ENCODE data around the gene MGST1. TPM values are rescaled to one million over a fixed set of nuclear protein-coding genes. Genes with fewer than 3 reads are reported as not detected.
"Not testable (repeated sequence)": the region's sequence is repeated elsewhere in the genome, so short reads cannot be mapped to it uniquely, and the experiment has no call there.

The MGST1 gene
- total RNA-seq, 1 donor from 2014 or later: 13.6 TPM

DNA sequence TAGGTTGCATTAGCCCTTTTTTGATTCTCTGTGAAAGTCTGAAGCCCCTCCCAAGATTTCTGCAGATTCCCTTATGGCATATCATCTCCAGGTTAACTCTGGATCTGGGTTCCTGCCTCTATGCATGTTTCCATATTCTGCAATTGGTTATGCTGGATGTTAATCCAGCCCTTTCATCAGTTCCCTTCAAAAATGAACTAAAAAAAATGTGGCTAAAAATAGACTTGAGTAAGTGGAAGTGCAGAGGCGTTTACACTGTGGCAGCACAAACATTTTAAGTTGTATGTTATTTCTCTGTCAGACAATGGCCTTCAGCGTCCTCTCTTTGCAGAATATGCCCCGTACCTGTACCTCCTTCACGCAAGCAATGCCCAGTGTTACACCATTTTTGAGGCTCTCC is 11.4 kb downstream of the MGST1 start:
- DNase-seq: no peak

DNA sequence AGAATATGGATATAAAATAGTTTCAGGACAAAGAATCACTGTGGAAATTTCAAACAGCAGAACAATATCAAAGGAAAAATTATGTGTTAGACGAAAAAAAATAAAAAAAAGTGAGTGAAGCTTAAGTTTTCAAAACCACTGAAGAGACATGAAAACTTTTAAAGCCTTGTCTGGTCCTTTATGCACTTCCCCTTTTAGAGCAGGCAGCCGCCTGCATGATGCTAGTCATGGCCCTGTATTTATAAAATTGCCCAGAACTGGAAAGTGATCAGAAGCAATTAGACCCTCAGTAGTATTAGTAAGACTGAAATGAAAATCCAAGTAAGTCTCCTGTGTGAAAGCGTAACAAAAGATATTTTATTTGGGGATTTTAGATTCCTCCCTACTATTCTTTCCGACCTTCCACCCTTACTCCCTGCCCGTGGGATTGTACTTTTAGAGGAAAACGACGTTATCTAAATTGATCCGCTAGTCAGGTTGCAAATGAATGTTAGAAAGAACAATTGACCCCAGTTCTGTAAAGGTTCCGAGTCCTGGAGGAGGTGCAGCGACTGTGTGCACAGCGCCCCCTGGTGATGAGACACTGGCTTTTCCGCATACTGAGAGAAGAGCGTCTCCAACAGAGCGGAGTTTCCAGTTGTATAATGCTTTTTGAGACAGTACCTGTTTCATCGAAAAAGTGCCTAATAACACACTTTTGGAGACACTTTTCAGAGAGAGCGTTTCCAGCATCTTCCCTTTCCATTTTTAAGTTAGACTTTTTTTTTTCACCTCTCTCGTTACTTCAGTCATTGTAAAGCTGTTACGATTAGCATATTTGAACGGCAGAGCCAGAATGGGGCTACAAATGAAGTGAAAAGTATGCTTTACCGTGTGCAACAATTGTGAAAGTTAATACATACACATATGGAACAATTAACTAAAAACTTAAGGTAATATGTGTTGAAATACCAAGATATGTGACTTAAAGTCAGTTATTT is 12.4 kb downstream of the MGST1 start:
- DNase-seq: peak; percentile 63

DNA sequence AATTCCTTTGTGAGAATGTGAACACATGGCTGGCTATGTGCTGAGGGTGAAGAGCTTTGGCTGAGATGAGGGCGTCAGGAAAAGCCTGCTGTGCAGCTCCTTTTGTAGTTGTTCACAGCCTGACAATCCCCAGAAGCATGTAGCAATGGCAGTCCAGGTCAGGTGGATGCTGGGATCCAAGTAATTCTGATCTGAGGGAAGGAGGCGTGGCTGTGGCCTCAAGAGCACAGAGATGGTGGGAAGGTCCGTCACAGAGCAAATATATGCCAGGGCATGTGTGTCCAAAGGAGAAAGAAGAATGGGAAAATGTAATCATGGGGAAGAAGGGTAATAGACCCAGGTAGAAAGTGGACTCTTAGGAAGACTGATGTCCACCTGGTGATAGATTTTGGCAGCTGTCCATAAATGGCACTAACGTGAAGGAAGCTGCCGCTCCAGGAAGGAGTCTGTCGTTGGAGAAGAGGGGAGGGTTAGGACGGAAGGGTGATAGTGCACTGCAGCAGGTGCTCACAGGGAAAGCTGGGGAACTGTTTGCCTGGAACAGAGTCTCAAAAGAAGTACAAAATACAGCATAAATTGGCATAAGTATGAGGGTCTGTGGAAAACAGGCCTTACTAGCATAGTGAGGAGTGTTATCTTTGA is 13.8 kb downstream of the MGST1 start:
- DNase-seq: no peak

DNA sequence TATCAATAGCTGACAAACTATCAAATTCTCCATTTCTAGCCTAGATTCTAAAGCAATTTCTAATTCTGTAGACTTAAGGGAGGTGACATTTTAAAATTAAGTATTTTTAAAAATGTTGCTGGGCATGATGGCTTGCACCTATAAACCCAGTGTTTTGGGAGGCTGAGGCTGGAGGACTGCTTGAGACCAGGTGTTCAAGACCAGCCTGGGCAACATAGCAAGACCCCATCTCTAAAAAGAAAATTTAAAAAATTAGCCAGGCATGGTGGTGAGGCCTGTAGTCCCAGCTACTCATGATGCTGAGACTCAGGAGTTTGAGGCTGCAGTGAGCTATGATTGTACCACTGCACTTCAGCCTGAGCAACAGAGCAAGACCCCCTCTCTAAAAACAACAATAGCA is 15.1 kb downstream of the MGST1 start:
- DNase-seq: no peak

DNA sequence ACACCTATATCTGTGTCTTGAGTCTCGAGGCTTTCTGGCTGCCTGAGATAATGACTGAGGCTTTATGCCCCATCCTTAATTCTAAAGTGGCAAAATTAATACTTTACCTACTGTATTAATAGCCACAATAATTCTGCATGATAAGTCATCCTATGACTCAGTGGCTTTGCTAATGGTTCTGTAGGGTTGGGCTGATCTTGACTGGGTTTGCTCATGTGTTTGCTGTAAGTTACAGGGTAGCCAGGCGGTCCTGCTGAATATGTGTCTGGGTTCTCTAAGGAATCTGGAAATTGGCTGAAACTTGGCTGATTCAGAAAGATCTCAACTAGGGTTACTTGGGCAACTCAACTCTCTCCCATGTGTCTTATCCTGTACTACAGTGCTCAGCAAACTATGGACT is 21.7 kb downstream of the MGST1 start:
- DNase-seq: no peak

DNA sequence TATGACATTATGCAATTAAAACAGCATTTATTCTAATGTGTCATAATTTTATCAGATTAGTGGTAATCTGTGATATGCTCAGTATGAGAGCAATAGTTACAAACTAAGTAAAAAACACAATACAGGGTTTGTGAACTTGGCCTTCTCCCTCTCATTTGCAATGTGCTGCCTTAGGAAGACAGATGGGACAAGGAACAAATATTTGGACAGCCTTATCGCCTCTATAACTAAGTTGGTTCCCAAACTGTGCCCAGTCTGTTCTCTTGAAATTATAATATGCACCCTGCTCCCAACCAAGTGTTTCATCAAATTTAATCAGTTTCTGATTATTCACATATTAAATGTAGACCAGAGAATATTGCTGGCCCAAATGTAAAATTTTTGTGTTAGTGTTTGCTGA is 22.7 kb downstream of the MGST1 start:
- no peak for DNase-seq

DNA sequence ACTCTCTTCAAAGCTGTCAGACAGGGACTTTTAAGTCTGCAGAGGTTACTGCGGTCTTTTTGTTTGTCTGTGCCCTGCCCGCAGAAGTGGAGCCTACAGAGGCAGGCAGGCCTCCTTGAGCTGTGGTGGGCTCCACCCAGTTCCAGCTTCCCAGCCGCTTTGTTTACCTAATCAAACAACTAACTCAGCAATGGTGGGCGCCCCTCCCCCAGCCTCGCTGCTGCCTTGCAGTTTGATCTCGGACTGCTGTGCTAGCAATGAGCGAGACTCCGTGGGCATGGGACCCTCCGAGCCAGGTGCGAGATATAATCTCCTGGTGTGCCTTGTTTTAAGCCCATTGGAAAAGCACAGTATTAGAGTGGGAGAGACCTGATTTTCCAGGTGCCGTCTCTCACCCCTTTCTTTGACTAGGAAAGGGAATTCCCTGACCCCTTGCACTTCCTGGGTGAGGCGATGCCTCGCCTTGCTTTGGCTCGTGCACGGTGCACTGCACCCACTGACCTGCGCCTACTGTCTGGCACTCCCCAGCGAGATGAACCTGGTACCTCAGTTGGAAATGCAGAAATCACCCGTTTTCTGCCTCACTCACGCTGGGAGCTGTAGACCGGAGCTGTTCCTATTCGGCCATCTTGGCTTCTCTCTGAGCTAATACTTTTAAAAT is 35.3 kb downstream of the MGST1 start:
- not testable (repeated sequence) for DNase-seq

DNA sequence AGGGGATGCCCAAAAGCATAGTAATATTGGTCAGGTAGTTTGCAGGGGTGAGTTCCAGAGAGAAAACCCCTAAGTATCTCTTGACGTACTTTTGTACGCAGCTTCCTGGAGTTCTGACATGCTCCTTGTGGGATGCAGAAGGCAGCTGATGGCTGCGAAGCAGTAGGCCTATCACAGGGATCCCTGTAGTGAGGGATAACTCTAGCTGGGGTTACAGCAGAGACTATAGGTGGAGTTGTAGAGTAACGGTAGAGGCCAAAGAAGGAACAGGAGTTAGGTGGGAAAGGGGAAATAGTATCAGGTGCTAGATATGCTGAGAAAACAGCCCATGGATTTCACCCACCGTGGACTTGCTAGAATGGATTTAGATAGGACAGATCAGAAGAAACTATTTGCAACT is 37.3 kb downstream of the MGST1 start:
- DNase-seq: no peak

DNA sequence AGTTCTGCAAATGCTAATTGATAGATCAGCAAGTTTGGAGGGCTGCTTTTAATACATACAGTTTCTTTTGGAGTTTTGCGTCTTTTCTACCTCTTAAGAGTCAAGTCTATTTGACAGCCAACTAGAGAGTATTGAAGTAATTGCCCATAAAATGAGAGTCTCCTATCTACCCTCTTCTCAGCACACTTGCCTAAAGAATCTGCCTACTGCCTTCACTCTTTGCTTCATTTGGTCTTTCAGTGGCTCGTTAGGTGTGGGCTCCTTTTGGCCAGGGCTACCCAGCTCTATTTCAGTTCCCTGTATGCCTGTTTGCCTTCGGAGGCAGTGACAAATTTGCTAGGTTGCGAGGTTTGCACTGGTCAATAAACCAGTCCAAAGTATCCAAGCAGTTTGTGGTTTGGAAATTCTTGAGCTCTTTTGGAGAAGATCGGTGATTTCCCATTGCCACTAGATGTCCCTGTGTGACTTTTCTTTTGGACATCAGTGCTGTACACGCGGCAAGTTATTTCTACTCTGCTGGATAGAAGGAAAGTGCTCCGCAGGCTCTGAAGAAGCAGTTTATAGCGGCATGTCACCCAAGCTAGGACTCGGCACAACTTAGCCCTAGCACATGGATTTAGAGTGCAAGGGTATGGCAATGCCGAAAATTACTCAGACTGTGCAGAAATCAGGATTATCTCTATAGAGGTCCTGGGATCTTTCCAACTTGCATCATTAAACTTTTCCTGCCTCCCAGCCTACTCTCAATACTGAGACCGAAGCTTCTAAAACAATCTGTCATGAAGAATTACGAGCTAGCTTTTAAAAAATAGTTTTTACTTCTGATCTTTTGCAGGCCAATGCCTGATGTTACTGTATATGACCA is 38.6 kb downstream of the MGST1 start:
- peak; percentile 44 for DNase-seq

DNA sequence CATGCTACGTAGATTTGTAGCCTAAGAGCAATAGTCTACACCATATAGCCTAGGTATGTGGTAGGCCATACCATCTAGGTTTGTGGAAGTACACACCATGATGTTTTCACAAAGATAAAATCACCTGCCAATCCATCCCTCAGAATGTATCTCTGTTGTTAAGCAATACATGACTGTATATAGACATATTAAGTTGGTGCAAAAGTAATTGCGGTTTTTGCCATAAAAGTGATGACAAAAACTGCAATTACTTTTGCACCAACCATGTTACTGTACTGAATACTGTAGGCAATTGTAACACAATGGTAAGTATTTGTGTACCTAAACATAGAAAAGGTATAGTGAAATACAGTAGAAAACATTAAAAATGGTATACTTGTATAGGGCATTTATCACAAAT is 40.5 kb downstream of the MGST1 start:
- DNase-seq: no peak

DNA sequence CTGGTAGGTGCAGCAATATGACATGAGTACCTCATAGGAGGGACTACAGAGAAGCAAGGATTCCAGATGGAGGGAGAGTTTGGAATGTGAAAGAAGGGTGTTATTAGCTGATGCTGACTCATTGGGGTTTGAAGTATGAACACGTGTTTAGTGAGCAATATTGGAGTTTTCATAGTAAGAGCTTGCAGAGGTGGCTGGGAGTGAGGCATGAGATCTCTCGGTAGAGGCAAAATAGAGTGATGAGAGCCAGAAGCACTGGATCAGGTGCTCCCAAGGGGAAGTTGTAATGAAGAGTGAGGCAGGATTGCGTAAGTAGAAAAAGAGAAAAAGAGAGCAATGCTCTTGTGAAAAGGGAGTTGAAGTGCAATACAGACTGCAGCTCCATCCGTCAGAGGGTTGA is 42.1 kb downstream of the MGST1 start:
- DNase-seq: no peak

DNA sequence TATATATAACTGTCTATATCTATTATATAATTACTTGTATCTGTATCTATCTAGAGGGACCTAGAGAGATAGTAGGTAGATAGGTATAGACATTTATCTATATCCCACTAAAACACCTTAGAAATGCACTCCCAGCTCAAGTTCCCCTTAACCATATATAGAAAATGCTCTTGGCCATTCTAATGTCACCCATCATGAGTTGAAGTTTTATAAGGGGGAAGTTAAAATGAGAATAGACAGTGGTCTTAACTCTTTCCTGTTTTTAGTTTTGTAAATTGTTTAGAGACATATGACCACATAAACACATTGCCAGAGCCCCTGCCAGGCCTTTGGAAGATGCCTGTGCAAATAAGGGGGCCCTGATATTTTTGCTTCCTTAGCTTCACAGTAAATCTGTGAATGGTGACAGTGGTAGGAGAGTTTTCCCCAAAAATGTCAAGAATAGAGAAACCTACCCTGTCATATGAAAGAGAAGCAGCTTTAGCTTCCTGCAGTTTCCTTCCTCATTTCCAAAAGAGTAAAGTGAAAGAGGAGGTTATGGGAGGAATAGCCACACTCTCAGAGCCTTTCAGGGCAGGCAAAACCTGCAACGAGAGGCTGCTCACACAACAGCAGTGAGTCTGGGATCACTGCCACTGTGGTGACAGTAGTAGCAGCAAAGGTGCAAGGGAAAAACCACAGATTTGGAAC is 45.5 kb downstream of the MGST1 start:
- DNase-seq: no peak

DNA sequence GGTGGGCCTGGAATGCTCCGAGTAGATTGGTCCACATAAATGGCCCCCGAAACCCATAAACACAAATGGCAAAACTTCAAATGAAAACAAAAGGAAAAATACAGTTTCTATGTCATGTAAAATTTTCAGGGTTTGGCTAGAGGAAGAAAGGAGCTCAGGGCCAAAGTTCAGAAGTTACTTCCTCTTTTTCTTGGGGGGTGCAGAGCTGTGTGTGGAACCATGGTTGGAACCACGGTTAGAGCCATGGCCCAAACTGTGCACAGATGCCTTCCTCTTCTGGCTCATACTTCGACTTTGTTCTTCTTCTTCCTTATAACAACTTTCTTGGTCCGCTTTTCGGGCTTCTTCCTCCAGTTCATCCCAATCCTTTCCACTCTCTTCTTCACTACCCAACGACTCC is 51.7 kb downstream of the MGST1 start:
- DNase-seq: no peak

DNA sequence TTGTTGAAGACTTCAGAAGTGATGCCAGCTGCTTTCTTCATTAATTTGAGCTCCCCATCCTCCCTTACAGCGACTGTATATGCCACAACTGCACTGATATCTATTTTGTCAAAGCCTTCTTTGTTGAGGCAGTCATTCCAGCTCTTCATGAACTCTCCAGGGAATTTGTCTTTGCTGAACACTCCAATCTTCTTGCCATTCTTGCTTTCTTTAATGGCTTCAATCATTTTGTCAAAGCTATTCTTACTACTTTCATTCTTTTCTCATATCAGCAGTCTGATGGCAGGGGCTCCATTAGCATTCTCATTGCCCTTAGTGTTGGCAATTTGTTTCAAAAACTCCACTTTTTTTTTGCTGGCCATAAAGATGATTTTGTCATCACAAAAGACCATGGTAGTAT is 54.4 kb downstream of the MGST1 start:
- DNase-seq: not testable (repeated sequence)

DNA sequence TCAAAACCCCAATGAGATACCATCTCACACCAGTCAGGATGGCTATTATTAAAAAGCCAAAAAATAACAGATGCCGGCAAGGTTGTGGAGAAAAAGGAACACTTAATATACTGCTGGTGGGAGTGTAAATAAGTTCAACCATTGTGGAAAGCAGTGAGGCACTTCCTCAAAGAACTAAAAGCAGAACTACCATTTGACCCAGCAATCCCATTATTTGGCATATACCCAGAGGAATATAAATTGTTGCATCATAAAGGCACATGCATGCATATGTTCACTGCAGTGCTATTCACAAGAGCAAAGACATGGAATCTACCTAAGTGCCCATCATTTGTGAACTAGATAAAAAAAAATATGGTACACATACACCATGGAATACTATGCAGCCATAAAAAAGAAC is 59.9 kb downstream of the MGST1 start:
- no peak for DNase-seq

Other genes starting within 250 kb of the MGST1 start
- not detected in 2 replicates for gene SLC15A5, start 70.0 kb upstream of the MGST1 start, total RNA-seq

All from dermis blood vessel endothelial cell (primary cell).